Measurements from ENCODE around the gene ZNF827.

DNA sequence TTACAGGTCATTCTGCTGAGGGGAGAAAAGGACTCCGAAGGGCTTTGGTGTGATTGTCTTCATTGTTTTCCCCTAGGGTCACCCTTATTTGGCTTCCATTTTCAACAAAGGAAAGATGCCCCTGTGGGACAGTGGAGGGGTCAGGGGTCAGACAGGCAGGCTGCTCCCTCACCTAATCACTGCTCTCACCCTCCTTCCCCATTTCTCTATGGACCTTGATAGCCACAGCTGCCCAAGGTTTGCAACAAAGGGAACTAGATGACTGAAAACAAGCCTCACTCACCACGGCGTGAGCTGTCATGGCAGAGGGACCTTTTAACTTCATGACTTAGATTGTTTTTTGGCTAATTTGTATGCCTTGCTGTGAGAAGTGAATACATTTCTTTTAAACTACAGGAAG lies 218.0 kb downstream of the ZNF827 start:
- no peak for TF ChIP-seq POLR2AphosphoS5 (IDR thresholded peaks at IDR 0.05)
- no peak for TF ChIP-seq CTCF (IDR thresholded peaks at IDR 0.05)
- no peak for TF ChIP-seq POLR2A (IDR thresholded peaks at IDR 0.05)

Data from gastroesophageal sphincter (tissue), 3 donors.